HepG2 (cell line): Measurements from ENCODE around the gene FRK. TPM values are rescaled to one million over a fixed set of nuclear protein-coding genes. Genes with fewer than 3 reads are reported as not detected.

Experiments
- FOXM1 ChIP-seq: sonication (generic); formaldehyde crosslinking; IDR thresholded peaks from 2 replicates; pipeline ENCODE4 v1.5.0; 2020; ENCODE audit warnings: missing genetic modification reagents
- GFI1 ChIP-seq: sonication (generic); formaldehyde crosslinking; IDR thresholded peaks from 2 replicates; pipeline ENCODE4 v1.5.0; 2020; ENCODE audit warnings: missing genetic modification reagents, mild to moderate bottlenecking, borderline replicate concordance
- HOXD1 ChIP-seq: sonication (generic); formaldehyde crosslinking; IDR thresholded peaks from 2 replicates; pipeline ENCODE4 v1.5.0; 2020; ENCODE audit warnings: missing genetic modification reagents
- KDM3A ChIP-seq: IDR thresholded peaks from 2 replicates; pipeline ENCODE4 v1.6.1; 2018; ENCODE audit warnings: low read depth, missing compliant biosample characterization
- MXD3 ChIP-seq: IDR thresholded peaks from 2 replicates; pipeline ENCODE4 v1.6.1; 2016; ENCODE audit warnings: mild to moderate bottlenecking, missing biosample characterization, missing genetic modification reagents
- NFRKB ChIP-seq: fragments of 450-650 bp; IDR thresholded peaks from 2 replicates; pipeline ENCODE4 v1.6.1; 2017
- NFYB ChIP-seq: sonication (generic); formaldehyde crosslinking; IDR thresholded peaks from 2 replicates; pipeline ENCODE4 v1.4.0; 2020; ENCODE audit warnings: missing genetic modification reagents
- TBL1XR1 ChIP-seq: fragments of 150-350 bp; IDR thresholded peaks from 2 replicates; pipeline ENCODE4 v1.6.1; 2014; ENCODE audit warnings: borderline replicate concordance, low read length; ENCODE audit not compliant: partially characterized antibody
- TCF7L2 ChIP-seq: IDR thresholded peaks from 2 replicates; pipeline ENCODE4 v1.6.1; 2011; ENCODE audit warnings: mild to moderate bottlenecking, low read depth, low read length, moderate library complexity
- ZFAT ChIP-seq: sonication (generic); formaldehyde crosslinking; conservative IDR thresholded peaks from 2 replicates; pipeline ENCODE4 v1.8.1; 2023; ENCODE audit warnings: missing genetic modification reagents, inconsistent platforms
- ZFP36L1 ChIP-seq: sonication (generic); formaldehyde crosslinking; IDR thresholded peaks from 2 replicates; pipeline ENCODE4 v1.8.0; 2022; ENCODE audit warnings: mild to moderate bottlenecking, missing genetic modification reagents, moderate library complexity
- ZFP36L2 ChIP-seq: sonication (generic); formaldehyde crosslinking; IDR thresholded peaks from 2 replicates; pipeline ENCODE4 v1.4.0; 2020; ENCODE audit warnings: missing genetic modification reagents
- ZGPAT ChIP-seq: IDR thresholded peaks from 2 replicates; pipeline ENCODE4 v1.6.1; 2016; ENCODE audit warnings: mild to moderate bottlenecking
- ZNF274 ChIP-seq: sonication (generic); formaldehyde crosslinking; IDR thresholded peaks from 2 replicates; pipeline ENCODE4 v1.5.1; 2020; ENCODE audit warnings: mild to moderate bottlenecking, missing genetic modification reagents
- ZNF329 ChIP-seq: sonication (generic); formaldehyde crosslinking; IDR thresholded peaks from 2 replicates; pipeline ENCODE4 v1.9.0; 2021; ENCODE audit warnings: low read depth, mild to moderate bottlenecking, missing genetic modification reagents
- ZNF451 ChIP-seq: sonication (generic); formaldehyde crosslinking; IDR thresholded peaks from 2 replicates; pipeline ENCODE4 v1.5.0; 2020; ENCODE audit warnings: mild to moderate bottlenecking, missing genetic modification reagents
- ZNF580 ChIP-seq: IDR thresholded peaks from 2 replicates; pipeline ENCODE4 v1.6.1; 2016; ENCODE audit warnings: low read depth, borderline replicate concordance
- polyA plus RNA-seq, 8 experiments: library from polyadenylated mRNA; depleted of rRNA in 3 of 8; stranded (reverse) in 7 of 8; unstranded in 1 of 8; fragments of >200 nt; fragmentation: Illumina TruSeq in 4 of 8; extraction: Trizol in 4 of 8; gene quantifications; 2 replicates each; pipeline versions ENCODE4 v1.2.1 to v1.2.3, GENCODE V29; 2011 to 2016; ENCODE audit warnings: low read depth in 4 of 8, missing spikeins in 1 of 8, mixed read lengths in 1 of 8; ENCODE audit not compliant: insufficient read depth in 1 of 8
- total RNA-seq, 5 experiments: library from RNA; depleted of rRNA; stranded (reverse); fragments of >200 nt; fragmentation: Illumina TruSeq; extraction: Trizol; gene quantifications; 2 replicates each; pipeline ENCODE4 v1.2.3, GENCODE V29; 2016; ENCODE audit warnings: low read depth in 1 of 5
- TF ChIP-seq, protein P1 (sequence below): sonication (generic); formaldehyde crosslinking; IDR thresholded peaks from 2 replicates; pipeline ENCODE4 v1.4.0; 2020; ENCODE audit warnings: missing genetic modification reagents, borderline replicate concordance
- TF ChIP-seq, protein P2 (sequence below): sonication (generic); formaldehyde crosslinking; IDR thresholded peaks from 2 replicates; pipeline ENCODE4 v1.8.1; 2023; ENCODE audit warnings: mild to moderate bottlenecking, moderate library complexity, missing genetic modification reagents
- TF ChIP-seq, protein P3 (sequence below): sonication (generic); formaldehyde crosslinking; IDR thresholded peaks from 2 replicates; pipeline ENCODE4 v1.8.1; 2023; ENCODE audit warnings: mild to moderate bottlenecking, inconsistent platforms, moderate library complexity, missing genetic modification reagents, borderline replicate concordance

Gene FRK
- total and polyA plus RNA-seq, 2 of the 13 experiments (the other 11 are each of a cell fraction or from before 2014, with no cell fraction given), result 1.3 to 2.9 TPM

GRCh38 chr6:116059713-116060571, 749 bp downstream of the FRK start (continued):
- peak; percentile 29; the same call in 1 of the 2 replicates for TF ChIP-seq ZGPAT (CRISPR knock-in tag)
- TF ChIP-seq NFRKB, result no peak
- TF ChIP-seq TCF7L2, result no peak
- peak; percentile 16 for TF ChIP-seq TBL1XR1
- no peak for TF ChIP-seq ZNF274
- TF ChIP-seq ZFP36L2 (CRISPR knock-in tag), result no peak
- 0 out of 2 replicates have a peak, but pooled peaks have one; percentile 57 for TF ChIP-seq HOXD1 (CRISPR knock-in tag)
- no peak for TF ChIP-seq ZNF580 (CRISPR knock-in tag)
- TF ChIP-seq, protein P1, sequence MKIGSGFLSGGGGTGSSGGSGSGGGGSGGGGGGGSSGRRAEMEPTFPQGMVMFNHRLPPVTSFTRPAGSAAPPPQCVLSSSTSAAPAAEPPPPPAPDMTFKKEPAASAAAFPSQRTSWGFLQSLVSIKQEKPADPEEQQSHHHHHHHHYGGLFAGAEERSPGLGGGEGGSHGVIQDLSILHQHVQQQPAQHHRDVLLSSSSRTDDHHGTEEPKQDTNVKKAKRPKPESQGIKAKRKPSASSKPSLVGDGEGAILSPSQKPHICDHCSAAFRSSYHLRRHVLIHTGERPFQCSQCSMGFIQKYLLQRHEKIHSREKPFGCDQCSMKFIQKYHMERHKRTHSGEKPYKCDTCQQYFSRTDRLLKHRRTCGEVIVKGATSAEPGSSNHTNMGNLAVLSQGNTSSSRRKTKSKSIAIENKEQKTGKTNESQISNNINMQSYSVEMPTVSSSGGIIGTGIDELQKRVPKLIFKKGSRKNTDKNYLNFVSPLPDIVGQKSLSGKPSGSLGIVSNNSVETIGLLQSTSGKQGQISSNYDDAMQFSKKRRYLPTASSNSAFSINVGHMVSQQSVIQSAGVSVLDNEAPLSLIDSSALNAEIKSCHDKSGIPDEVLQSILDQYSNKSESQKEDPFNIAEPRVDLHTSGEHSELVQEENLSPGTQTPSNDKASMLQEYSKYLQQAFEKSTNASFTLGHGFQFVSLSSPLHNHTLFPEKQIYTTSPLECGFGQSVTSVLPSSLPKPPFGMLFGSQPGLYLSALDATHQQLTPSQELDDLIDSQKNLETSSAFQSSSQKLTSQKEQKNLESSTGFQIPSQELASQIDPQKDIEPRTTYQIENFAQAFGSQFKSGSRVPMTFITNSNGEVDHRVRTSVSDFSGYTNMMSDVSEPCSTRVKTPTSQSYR (CRISPR knock-in tag), result no peak
- TF ChIP-seq, protein P2, sequence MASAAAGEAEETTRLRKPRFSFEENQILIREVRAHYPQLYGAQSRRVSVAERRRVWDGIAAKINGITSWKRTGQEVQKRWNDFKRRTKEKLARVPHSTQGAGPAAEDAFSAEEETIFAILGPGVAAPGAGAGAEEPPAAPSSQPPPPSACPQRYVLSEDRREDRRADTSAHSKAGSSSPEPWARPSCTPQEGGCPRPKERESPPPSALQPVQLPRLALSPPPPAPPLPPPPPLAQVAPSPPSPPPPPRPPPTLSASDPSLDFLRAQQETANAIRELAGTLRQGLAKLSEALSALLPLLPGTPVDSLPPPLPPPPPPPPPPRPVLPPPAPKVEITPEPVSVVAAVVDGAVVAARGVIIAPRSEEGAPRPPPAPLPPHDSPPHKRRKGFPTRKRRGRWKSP, result peak; percentile 74
- no peak for TF ChIP-seq MXD3
- TF ChIP-seq, protein P3, sequence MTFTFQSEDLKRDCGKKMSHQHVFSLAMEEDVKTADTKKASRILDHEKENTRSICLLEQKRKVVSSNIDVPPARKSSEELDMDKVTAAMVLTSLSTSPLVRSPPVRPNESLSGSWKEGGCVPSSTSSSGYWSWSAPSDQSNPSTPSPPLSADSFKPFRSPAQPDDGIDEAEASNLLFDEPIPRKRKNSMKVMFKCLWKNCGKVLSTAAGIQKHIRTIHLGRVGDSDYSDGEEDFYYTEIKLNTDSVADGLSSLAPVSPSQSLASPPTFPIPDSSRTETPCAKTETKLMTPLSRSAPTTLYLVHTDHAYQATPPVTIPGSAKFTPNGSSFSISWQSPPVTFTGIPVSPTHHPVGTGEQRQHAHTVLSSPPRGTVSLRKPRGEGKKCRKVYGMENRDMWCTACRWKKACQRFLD (CRISPR knock-in tag), result no peak
- TF ChIP-seq GFI1 (CRISPR knock-in tag), result peak; percentile 38
- no peak for TF ChIP-seq ZFP36L1
- TF ChIP-seq ZFAT (CRISPR knock-in tag), result no peak
- TF ChIP-seq NFYB, result no peak
- no peak for TF ChIP-seq ZNF329
- no peak for TF ChIP-seq ZNF451 (CRISPR knock-in tag)
- TF ChIP-seq FOXM1 (CRISPR knock-in tag), result no peak
- no peak; the same call in 1 of the 2 replicates for TF ChIP-seq KDM3A (CRISPR knock-in tag)
